ENCODE data around the gene ACOX3.

GRCh38 chr4:8414377-8414776 is 26.1 kb downstream of the ACOX3 start:
- no peak for TF ChIP-seq POLR2A (IDR thresholded peaks at IDR 0.05; ENCODE audit: low read length)
- no peak for TF ChIP-seq GATA1 (IDR thresholded peaks at IDR 0.05; ENCODE audit: low read depth, low read length)

All from erythroblast (primary cell).